Ascending aorta (tissue), 2 donors: ENCODE measurements around the gene LRRC45. TPM values are rescaled to one million over a fixed set of nuclear protein-coding genes. Genes with fewer than 3 reads are reported as not detected.

Source experiments
- DNase-seq, 2 donors: peaks; one replicate each; pipeline ENCODE4 v3.0.0-alpha.2; 2019; ENCODE audit warnings: low spot score in 2 of 2
- H3K27ac ChIP-seq, 2 donors: fragments of 200-600 bp; sonication (generic); one replicate each; pipeline ENCODE4 v1.5.1; 2016 to 2017; ENCODE audit warnings: mild to moderate bottlenecking in 1 of 2
- H3K27me3 ChIP-seq: fragments of 200-600 bp; sonication (generic); one replicate; pipeline ENCODE4 v1.5.1; 2017
- H3K36me3 ChIP-seq, 2 donors: fragments of 200-600 bp; sonication (generic); one replicate each; pipeline ENCODE4 v1.5.1; 2016
- H3K4me1 ChIP-seq, 2 donors: fragments of 200-600 bp; sonication (generic); one replicate each; pipeline ENCODE4 v1.5.1; 2016 to 2017; ENCODE audit warnings: mild to moderate bottlenecking in 1 of 2
- H3K4me3 ChIP-seq, 2 donors: fragments of 200-600 bp; sonication (generic); one replicate each; pipeline ENCODE4 v1.5.1; 2016 to 2017; ENCODE audit warnings: mild to moderate bottlenecking in 1 of 2
- H3K9me3 ChIP-seq, 2 donors: fragments of 200-600 bp; sonication (generic); one replicate each; pipeline ENCODE4 v1.5.1; 2016
- intact Hi-C: fragments of 100-400 bp; cut with DNase I; formaldehyde crosslinking; loops from one replicate; pipeline ENCODE4 v1.15.1; 2023
- total RNA-seq: library from RNA; depleted of rRNA; stranded (reverse); fragments of >200 nt; gene quantifications from one replicate; pipeline ENCODE4 v1.1.0, GENCODE V29; 2016
- TF ChIP-seq, protein P1 (sequence below), 3 experiments: fragments of 200-600 bp in 2 of 3; fragments of 450-650 bp in 1 of 3; sonication (generic) in 2 of 3; IDR thresholded peaks; one replicate each; pipeline ENCODE4 v1.5.1; 2016 to 2019; ENCODE audit warnings: antibody characterized with exemption in 3 of 3, mild to moderate bottlenecking in 1 of 3, moderate library complexity in 1 of 3

Gene LRRC45
- total RNA-seq, 1 donor from 2014 or later: 2.0 TPM

DNA sequence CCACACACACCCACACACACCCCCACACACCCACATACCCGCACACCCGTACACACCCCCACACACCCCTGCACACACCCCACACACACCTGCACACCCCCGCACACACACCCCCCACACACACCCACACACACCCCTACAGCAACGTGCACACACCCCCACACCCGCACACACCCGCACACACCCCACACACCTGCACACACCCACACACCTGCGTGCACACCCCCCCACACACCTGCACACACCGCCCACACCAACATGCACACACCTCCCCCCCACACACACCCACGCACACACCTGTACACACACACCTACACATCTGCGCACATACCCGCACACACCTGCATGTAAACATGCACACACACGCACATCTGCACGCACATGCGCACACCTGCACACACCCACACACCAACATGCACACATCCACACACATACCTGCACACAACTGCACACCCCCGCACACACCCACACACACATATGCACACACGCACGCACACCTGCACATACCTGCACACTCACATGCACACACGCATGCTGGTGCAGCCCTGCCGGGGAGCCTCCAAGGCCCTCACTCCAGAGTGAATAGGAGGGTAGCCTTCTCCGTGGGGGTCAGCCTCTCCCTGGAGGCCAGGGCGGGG lies 38.2 kb upstream of the LRRC45 start:
- H3K36me3 ChIP-seq: peaks cover 11 to 46% of the 10 kb centered on the region in 2 donors
- H3K4me3 ChIP-seq: no peak overlapping the region
- H3K9me3 ChIP-seq: no peaks in the 10 kb centered on the region
- intact Hi-C loops: no loop called here
- TF ChIP-seq, protein P1, sequence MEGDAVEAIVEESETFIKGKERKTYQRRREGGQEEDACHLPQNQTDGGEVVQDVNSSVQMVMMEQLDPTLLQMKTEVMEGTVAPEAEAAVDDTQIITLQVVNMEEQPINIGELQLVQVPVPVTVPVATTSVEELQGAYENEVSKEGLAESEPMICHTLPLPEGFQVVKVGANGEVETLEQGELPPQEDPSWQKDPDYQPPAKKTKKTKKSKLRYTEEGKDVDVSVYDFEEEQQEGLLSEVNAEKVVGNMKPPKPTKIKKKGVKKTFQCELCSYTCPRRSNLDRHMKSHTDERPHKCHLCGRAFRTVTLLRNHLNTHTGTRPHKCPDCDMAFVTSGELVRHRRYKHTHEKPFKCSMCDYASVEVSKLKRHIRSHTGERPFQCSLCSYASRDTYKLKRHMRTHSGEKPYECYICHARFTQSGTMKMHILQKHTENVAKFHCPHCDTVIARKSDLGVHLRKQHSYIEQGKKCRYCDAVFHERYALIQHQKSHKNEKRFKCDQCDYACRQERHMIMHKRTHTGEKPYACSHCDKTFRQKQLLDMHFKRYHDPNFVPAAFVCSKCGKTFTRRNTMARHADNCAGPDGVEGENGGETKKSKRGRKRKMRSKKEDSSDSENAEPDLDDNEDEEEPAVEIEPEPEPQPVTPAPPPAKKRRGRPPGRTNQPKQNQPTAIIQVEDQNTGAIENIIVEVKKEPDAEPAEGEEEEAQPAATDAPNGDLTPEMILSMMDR (IDR thresholded peaks at IDR 0.05): no peak
- H3K4me1 ChIP-seq: no peaks in the 10 kb centered on the region
- no peak overlapping the region for H3K27ac ChIP-seq
- DNase-seq: no peak
- no peaks in the 10 kb centered on the region for H3K27me3 ChIP-seq

DNA sequence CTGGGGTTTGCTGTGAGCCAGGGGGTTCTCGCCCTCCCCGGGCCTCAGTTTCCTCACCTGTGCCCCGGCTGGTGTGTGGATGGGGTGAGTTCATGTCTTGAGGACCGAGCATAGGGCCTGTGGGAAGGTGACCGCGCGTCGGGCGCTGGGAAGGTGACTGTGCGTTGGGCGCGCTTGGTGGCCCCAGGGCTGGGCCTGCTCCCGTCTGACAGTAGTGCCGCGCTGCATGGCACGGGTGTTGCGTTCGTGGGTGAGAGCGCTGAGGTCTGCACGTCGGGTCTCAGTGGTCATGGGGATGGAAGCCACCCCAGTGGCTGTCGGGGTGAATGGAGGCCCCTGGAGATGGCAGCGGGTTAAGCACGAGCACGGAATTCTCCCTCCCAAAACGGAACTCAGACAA lies 36.5 kb upstream of the LRRC45 start:
- no peak overlapping the region for H3K4me3 ChIP-seq
- intact Hi-C loops: no loop called here
- no peak for DNase-seq
- peaks cover 0 to 5% of the 10 kb centered on the region in 2 donors for H3K4me1 ChIP-seq
- H3K36me3 ChIP-seq: peaks cover 11 to 42% of the 10 kb centered on the region in 2 donors
- no peaks in the 10 kb centered on the region for H3K27me3 ChIP-seq
- H3K27ac ChIP-seq: no peak overlapping the region
- H3K9me3 ChIP-seq: no peaks in the 10 kb centered on the region
- TF ChIP-seq, protein P1 (IDR thresholded peaks at IDR 0.05): no peak

DNA sequence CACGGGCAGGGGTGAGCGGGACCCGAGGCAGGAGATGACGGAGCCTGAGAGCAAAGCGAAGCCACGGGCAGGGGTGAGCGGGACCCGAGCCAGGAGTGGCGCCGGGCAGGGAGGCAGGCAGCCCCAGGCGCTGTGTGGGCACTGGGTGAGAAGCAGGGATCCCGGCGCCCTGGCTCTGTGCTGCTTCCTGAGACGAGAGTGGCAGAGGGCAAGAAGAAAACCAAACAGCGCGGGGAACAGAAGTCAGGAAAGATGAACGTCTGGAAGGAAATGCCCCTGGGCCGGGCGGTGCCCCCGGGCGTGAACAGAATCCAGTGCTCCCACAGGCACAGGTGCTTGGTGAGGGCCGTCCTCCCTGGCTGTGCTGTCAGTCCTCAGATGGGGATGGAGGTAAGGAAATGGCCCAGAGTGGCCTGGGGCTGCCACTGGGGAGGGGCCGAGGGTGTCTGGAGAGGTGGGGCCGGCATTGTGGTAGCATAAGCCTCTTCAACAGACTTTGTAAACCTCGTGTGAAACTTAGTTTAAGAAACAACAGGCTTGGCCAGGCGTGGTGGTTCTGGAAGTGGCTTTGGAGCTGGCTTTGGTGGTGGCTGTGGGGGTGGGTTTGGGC lies 35.8 kb upstream of the LRRC45 start:
- Histone ChIP-seq H3K27me3 (no peaks in the 10 kb centered on the region), H3K27ac (no peak overlapping the region), H3K4me3 (no peak overlapping the region), H3K4me1 (peaks cover 5 to 11% of the 10 kb centered on the region in 2 donors), H3K9me3 (no peaks in the 10 kb centered on the region), H3K36me3 (peaks cover 11 to 42% of the 10 kb centered on the region in 2 donors)
- DNase-seq: no peak
- TF ChIP-seq, protein P1 (IDR thresholded peaks at IDR 0.05): no peak
- intact Hi-C loops: no loop called here

DNA sequence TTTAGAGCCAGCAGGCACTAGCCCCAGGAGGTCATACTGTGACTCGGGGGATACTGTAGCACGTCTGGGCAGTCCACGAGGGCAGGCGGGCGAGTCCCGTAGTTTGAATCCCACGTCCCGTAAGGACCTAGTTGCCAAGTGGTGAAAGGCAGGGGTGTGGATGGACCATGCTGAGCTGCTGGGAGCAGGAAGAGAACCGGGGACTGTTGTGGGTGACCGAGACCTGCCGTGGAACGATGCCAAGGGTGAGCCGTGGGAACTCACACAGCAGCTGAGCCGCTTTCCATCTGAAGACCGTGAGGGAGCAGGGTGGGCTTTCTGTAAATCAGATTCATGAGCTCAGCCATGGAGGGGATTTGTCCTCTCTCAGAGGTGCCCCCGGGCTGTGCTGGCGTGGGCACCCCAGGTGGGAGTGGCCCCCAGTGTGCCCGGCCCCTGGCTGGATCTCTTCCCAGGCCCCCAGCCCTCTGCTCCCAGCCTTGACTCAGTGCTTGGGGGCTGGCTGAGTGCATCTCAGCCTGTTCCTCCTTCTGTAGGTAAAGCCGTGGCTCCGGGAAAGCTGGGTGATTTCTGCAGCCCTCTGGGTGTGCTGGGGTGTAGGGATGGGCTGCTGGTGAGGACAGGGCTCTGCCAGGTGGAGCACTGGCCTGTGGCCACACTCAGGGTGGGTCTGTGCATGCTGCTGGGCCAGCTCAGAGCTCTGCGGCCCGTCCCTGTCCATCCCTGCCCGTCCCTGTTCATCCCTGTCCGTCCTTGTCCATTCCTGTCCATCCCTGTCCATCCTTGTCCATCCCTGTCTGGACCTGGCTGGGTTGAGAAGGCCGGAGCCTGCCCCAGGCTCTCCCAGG lies 32.0 kb upstream of the LRRC45 start:
- TF ChIP-seq, protein P1 (IDR thresholded peaks at IDR 0.05): no peak
- Histone ChIP-seq H3K4me3 (peak overlapping the region in 1 of 2 donors; percentile 50), H3K4me1 (peaks cover 7 to 15% of the 10 kb centered on the region in 2 donors), H3K27ac (peak overlapping the region; percentile 12 to 49), H3K9me3 (no peaks in the 10 kb centered on the region), H3K27me3 (no peaks in the 10 kb centered on the region), H3K36me3 (peaks cover 5 to 19% of the 10 kb centered on the region in 2 donors)
- no peak for DNase-seq
- intact Hi-C loops: no loop called here

DNA sequence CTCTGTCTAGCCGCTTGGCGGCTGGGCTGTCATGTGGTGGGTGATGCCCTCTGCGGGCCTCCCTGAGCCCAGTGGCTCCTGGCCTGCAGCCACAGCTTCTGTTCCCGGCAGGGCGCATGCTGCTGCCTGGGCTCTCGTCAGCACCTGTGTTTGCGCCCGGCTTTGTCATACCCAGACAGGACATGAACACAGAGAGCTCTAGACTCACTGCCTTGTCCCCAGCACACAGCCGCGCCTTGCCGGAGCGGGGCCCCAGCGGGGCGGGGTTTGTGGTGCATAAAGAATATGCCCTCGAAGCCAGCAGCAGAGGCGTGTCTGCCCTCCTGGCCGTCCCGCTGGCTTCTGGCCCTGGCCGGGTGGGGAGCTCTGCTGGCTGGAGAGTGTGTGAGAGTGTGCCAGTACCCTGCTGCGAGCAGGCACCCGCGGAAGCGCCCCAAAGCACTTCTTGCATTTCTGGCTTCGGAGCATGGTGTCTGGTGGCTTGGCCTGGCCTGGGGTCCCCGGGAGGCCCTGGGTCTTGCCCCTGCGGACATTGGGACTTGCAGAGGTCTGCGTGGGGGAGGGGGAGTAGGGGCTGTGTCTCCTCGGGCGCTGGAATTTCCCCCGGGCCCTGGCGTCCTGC lies 31.3 kb upstream of the LRRC45 start:
- DNase-seq: peak in 1 of 2 donors; percentile 81

More for the DNA sequence above, 31.3 kb upstream of the LRRC45 start:
- TF ChIP-seq, protein P1 (IDR thresholded peaks at IDR 0.05): no peak
- Histone ChIP-seq H3K36me3 (peaks cover 9 to 19% of the 10 kb centered on the region in 2 donors), H3K9me3 (no peaks in the 10 kb centered on the region), H3K27ac (peak overlapping the region; percentile 12 to 49), H3K27me3 (no peaks in the 10 kb centered on the region), H3K4me1 (peaks cover 7 to 15% of the 10 kb centered on the region in 2 donors), H3K4me3 (peak overlapping the region; percentile 24 to 50)
- intact Hi-C loops: no loop called here
